GM12878 (cell line): ENCODE results near the gene FOXK2. TPM values are rescaled to one million over a fixed set of nuclear protein-coding genes. Genes with fewer than 3 reads are reported as not detected.

Experiments
- BACH1 ChIP-seq: fragments of 450-650 bp; IDR thresholded peaks from 2 replicates; pipeline ENCODE4 v1.6.1; 2017; ENCODE audit warnings: mild to moderate bottlenecking, borderline replicate concordance
- CREB1 ChIP-seq: IDR thresholded peaks from 2 replicates; pipeline ENCODE4 v1.6.1; 2012; ENCODE audit warnings: low read depth, mild to moderate bottlenecking, inconsistent platforms
- DPF2 ChIP-seq: fragments of 450-650 bp; IDR thresholded peaks from 2 replicates; pipeline ENCODE4 v1.6.1; 2017; ENCODE audit warnings: mild to moderate bottlenecking
- ETV6 ChIP-seq, 2 experiments: fragments of 450-650 bp in 1 of 2; IDR thresholded peaks in 1 of 2; conservative IDR thresholded peaks in 1 of 2; 2 replicates each; pipeline ENCODE4 v1.6.1; 2014; ENCODE audit warnings: antibody characterized with exemption in 1 of 2, borderline replicate concordance in 1 of 2, low read depth in 1 of 2, mild to moderate bottlenecking in 1 of 2, moderate library complexity in 1 of 2
- MEF2B ChIP-seq: fragments of 450-650 bp; IDR thresholded peaks from 2 replicates; pipeline ENCODE4 v1.6.1; 2018; ENCODE audit warnings: mild to moderate bottlenecking, moderate library complexity; ENCODE audit not compliant: partially characterized antibody, poor library complexity, severe bottlenecking
- MXI1 ChIP-seq: fragments of 150-350 bp; IDR thresholded peaks from 2 replicates; pipeline ENCODE4 v1.6.1; 2011; ENCODE audit warnings: low read depth, mild to moderate bottlenecking, inconsistent platforms, low read length, improper control_type of control experiment
- NBN ChIP-seq: fragments of 450-650 bp; IDR thresholded peaks from 2 replicates; pipeline ENCODE4 v1.6.1; 2016
- NFYA ChIP-seq: IDR thresholded peaks from 2 replicates; pipeline ENCODE4 v1.6.1; 2011; ENCODE audit warnings: low read depth, mild to moderate bottlenecking, low read length, improper control_type of control experiment, borderline replicate concordance
- NR2C1 ChIP-seq: fragments of 450-650 bp; IDR thresholded peaks from 2 replicates; pipeline ENCODE4 v1.6.1; 2017; ENCODE audit warnings: antibody characterized with exemption, mild to moderate bottlenecking, moderate library complexity
- PAX5 ChIP-seq: IDR thresholded peaks from 2 replicates; pipeline ENCODE4 v1.6.1; 2011; ENCODE audit warnings: low read depth, low read length, borderline replicate concordance
- POLR2A ChIP-seq: IDR thresholded peaks from 2 replicates; pipeline ENCODE4 v1.6.1; 2011; ENCODE audit warnings: low read depth, mild to moderate bottlenecking, low read length
- RB1 ChIP-seq: fragments of 450-650 bp; formaldehyde crosslinking; IDR thresholded peaks from 2 replicates; pipeline ENCODE4 v1.6.1; 2017; ENCODE audit warnings: mild to moderate bottlenecking, borderline replicate concordance
- RFX5 ChIP-seq: IDR thresholded peaks from 2 replicates; pipeline ENCODE4 v1.6.1; 2011; ENCODE audit warnings: low read depth, low read length, improper control_type of control experiment
- SPI1 ChIP-seq: IDR thresholded peaks from 2 replicates; pipeline ENCODE4 v1.6.1; 2011; ENCODE audit warnings: low read depth, mild to moderate bottlenecking, low read length, moderate library complexity, borderline replicate concordance; ENCODE audit not compliant: insufficient read depth
- SREBF1 ChIP-seq: IDR thresholded peaks from 2 replicates; pipeline ENCODE4 v1.6.1; 2012; ENCODE audit warnings: mild to moderate bottlenecking, low read length
- SUPT20H ChIP-seq: IDR thresholded peaks from 2 replicates; pipeline ENCODE4 v1.6.1; 2011; ENCODE audit warnings: low read depth, mild to moderate bottlenecking, low read length, moderate library complexity, borderline replicate concordance; ENCODE audit not compliant: control insufficient read depth
- TCF7 ChIP-seq: IDR thresholded peaks from 2 replicates; pipeline ENCODE4 v1.6.1; 2014; ENCODE audit warnings: antibody characterized with exemption, borderline replicate concordance
- WRNIP1 ChIP-seq: IDR thresholded peaks from 2 replicates; pipeline ENCODE4 v1.6.1; 2011; ENCODE audit warnings: low read depth, low read length, improper control_type of control experiment, borderline replicate concordance
- ZBTB11 ChIP-seq: fragments of 450-650 bp; formaldehyde crosslinking; IDR thresholded peaks from 2 replicates; pipeline ENCODE4 v1.5.0; 2022; ENCODE audit warnings: mild to moderate bottlenecking, missing genetic modification characterization
- ZBTB4 ChIP-seq: fragments of 450-650 bp; formaldehyde crosslinking; IDR thresholded peaks from 2 replicates; pipeline ENCODE4 v1.4.0; 2022; ENCODE audit warnings: mild to moderate bottlenecking, moderate library complexity
- ZNF384 ChIP-seq: IDR thresholded peaks from 2 replicates; pipeline ENCODE4 v1.6.1; 2012; ENCODE audit warnings: low read depth, mild to moderate bottlenecking, low read length, improper control_type of control experiment, borderline replicate concordance
- polyA plus RNA-seq, 11 experiments: library from polyadenylated mRNA; depleted of rRNA in 4 of 11; unstranded in 6 of 11; stranded (reverse) in 5 of 11; fragments of >200 nt; fragmentation: Nextera tagmentation in 4 of 11; fragmentation: Illumina TruSeq in 1 of 11; extraction: Ambion mirVana in 4 of 11; extraction: Trizol in 1 of 11; gene quantifications; 1 replicate in 1 of 11; 2 replicates in 10 of 11; pipeline versions ENCODE4 v1.2.1 to v1.2.3, GENCODE V29; 2011 to 2016; ENCODE audit warnings: inconsistent platforms in 2 of 11, missing spikeins in 2 of 11, low read depth in 1 of 11
- total RNA-seq, 4 experiments: library from RNA; depleted of rRNA in 3 of 4; stranded (reverse); fragments of >200 nt in 3 of 4; fragmentation: Illumina TruSeq in 1 of 4; extraction: Trizol in 1 of 4; gene quantifications; 2 replicates each; pipeline versions ENCODE4 v1.2.1 to v1.2.3, GENCODE V29; 2013 to 2021
- TF ChIP-seq, protein P1 (sequence below): fragments of 150-350 bp; IDR thresholded peaks from 2 replicates; pipeline ENCODE4 v1.6.1; 2014; ENCODE audit warnings: mild to moderate bottlenecking, low read depth, low read length

The FOXK2 gene
- total and polyA plus RNA-seq, 10 of the 15 experiments (the other 5 are each of a cell fraction or from before 2014, with no cell fraction given) = 2.4 to 56.8 (median 34.4) TPM

DNA sequence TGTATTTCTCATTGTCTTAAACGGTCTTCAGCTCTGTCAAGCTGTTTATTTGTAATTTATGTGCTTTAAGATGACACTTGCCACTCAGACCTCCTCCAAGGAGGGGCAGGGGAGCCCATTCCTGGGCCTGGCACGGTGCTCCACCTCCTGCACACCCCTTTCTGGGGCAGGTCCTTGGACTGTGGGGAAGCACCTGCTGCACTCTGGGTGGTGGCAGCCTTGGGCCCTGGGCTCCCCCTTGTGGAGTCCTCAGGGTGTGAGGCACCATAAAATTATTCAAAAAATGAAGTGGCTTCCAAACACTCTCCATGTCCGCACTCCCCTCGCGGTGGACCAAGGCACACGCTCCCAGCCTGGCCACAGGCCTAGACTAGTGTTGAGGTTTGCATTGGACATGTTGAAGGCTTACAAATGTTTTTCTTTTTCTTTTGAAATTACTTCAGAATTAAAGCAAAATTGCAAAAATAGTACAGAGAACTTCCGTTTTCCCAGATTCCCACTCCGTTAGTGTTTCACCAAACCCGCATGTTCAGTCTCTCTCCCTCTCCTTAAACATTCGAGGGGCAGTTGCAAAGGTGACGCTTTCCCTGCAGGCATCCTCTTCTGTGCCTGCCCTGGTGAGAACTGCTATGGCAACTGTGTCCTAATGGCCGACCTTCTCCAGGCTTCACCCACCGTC, 32.4 kb downstream of the FOXK2 start (continued):
- TF ChIP-seq NFYA (no peak), MEF2B (no peak), ZBTB11 (CRISPR knock-in tag) (no peak), SPI1 (no peak), BACH1 (no peak), RB1 (0 out of 2 replicates have a peak, but pooled peaks have one; percentile 24), ETV6 (conservative IDR thresholded peaks at IDR 0.05 in 1 of 2, IDR thresholded peaks at IDR 0.05 in 1 of 2; ENCODE audit: borderline replicate concordance in 1 of 2, low read depth in 1 of 2) (no peak), NBN (no peak), CREB1 (no peak), TCF7 (no peak), RFX5 (no peak), SREBF1 (no peak), WRNIP1 (0 out of 2 replicates have a peak, but pooled peaks have one; percentile 21), POLR2A (no peak; the same call in 1 of the 2 replicates), PAX5 (no peak), ZNF384 (no peak), NR2C1 (no peak), ZBTB4 (CRISPR knock-in tag) (no peak), SUPT20H (no peak), DPF2 (no peak), MXI1 (0 out of 2 replicates have a peak, but pooled peaks have one; percentile 49)
- TF ChIP-seq, protein P1, sequence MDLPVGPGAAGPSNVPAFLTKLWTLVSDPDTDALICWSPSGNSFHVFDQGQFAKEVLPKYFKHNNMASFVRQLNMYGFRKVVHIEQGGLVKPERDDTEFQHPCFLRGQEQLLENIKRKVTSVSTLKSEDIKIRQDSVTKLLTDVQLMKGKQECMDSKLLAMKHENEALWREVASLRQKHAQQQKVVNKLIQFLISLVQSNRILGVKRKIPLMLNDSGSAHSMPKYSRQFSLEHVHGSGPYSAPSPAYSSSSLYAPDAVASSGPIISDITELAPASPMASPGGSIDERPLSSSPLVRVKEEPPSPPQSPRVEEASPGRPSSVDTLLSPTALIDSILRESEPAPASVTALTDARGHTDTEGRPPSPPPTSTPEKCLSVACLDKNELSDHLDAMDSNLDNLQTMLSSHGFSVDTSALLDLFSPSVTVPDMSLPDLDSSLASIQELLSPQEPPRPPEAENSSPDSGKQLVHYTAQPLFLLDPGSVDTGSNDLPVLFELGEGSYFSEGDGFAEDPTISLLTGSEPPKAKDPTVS = peak; percentile 34; the same call in 1 of the 2 replicates
